MM.1S (cell line): Measurements from ENCODE around the gene SLC43A1.

ENCODE experiments used
- CTCF ChIP-seq: fragments of 300-600 bp; sonication (generic); IDR thresholded peaks from 2 replicates; pipeline ENCODE4 v1.5.1; 2016; ENCODE audit warnings: antibody characterized with exemption, low read length, mixed read lengths
- EZH2 ChIP-seq: fragments of 300-600 bp; sonication (generic); optimal IDR thresholded peaks from 2 replicates; pipeline ENCODE3; 2017; ENCODE audit warnings: low read depth, mild to moderate bottlenecking, antibody characterized with exemption, low read length, mixed read lengths

GRCh38 chr11:57477507-57478189, 37.9 kb downstream of the SLC43A1 start:
- TF ChIP-seq CTCF (no peak), EZH2 (no peak)
